Central memory CD4-positive, alpha-beta T cell (primary cell): ENCODE measurements around the gene ASB8.
"Not testable (repeated sequence)": the region's sequence is repeated elsewhere in the genome, so short reads cannot be mapped to it uniquely, and the experiment has no call there.

Experiments
- DNase-seq: peaks from one replicate; pipeline ENCODE4 v3.0.0; 2022

Gene ASB8

GRCh38 chr12:48132826-48133225 lies 24.5 kb downstream of the ASB8 start:
- no peak for DNase-seq

GRCh38 chr12:48131517-48131916 lies 25.8 kb downstream of the ASB8 start:
- DNase-seq, result no peak

DNA sequence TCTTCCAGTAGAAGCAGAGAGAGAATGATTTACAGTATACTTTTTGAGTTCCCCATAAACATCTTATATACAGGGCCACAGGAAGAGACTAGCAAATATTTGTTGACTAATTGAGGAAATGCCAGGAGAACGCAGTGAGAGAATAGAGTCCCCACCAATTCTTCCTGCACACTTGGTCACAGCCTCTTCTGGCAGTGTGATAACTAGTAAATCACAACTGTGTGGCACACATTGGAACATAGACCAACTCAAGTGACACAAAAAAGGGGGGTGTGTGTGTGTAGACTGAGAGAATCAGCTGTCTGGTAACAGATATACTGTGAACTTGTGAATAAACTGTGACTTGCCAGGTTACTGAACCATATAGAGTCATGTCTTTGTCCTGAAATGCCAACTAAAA lies 27.9 kb downstream of the ASB8 start:
- no peak for DNase-seq

- DNase-seq, result no peak
These were observed 28.5 kb downstream of the ASB8 start for GRCh38 chr12:48128800-48129199.

DNA sequence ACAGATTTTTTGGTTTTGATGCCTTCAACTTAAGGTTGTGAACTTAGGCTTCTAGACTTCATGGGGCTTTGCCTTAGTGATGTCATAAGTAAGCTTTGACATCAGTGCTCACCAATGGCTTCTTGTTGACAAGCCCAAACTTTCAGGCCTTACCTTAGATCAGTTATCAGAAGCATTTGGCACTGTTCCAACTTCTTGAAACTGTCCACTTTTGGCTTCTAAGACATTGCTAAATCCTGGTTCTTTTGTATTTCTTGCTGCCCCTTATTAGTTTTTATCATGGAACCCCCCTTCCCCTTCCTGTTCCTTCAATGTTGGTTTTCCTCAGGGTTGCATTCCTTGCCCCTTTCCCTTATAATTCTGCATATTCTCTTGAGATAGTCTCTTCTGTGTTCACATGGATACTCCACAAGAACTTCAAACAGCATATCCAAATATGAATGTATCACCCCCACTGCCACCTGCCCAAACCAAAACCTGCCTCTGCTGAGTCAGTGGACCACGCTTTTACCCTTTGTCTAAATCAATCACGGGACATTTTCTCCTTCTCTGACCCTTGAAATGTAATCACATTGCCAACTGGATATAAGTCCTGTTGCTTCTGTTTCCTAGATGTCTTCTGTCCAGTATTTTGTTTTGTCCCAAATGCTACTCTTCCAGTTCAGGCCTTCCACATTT lies 30.2 kb downstream of the ASB8 start:
- no peak for DNase-seq

DNA sequence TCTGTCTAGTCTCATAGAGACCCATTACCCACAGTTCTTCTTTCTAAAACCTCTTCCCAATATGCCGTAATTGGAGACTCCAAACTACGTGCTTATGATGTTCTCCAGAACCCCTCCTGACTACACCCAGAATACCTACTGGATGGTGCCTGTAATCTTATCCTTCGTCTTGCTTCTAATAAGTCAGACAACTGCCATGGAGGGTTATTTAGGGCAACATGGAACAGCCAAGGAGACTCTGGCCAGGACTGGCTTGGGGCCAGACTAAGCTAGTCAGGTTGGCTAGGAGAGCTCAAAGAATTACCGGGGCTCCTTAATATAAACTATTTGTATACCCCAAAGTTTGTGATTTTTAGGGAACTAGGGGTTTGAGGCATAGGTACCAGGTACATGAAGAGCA lies 31.3 kb downstream of the ASB8 start:
- no peak for DNase-seq

DNA sequence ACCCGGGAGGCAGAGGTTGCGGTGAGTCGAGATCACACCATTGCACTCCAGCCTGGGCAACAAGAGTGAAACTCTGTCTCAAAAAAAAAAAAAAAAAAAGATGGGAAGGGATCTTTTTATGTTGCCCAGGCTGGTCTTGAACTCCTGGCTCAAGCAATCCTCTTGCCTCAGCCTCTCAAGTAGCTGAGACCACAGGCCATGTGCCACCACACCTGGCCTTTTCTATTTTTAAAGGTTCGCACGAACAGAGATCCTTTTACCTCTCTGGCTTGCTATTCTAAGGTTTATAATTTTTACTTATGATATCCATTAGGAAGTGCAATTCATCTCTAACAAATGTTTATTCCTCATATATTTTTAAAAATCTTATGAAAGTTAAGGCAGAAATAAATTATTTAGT lies 31.8 kb downstream of the ASB8 start:
- DNase-seq, result not testable (repeated sequence)

DNA sequence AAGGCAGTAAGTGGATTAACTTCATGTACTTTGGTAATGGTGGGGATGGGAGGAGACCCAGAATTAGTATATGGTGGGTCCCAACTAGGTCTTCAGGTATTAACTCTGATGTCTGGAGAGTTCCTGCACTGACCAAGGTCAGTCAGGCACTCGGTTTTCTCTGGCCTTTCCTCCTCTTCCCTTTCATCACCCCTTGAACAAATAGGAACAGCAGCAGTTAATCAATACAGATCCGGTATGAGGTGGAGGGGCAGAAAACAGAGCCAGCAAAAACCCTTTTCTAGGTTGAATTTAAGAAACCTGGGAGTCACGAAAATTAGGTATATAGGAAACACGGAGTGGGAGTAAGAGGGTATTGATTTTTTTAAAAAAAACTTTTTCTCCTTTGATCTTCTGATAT lies 34.1 kb downstream of the ASB8 start:
- no peak for DNase-seq

- DNase-seq, result no peak
These were observed 35.1 kb downstream of the ASB8 start for GRCh38 chr12:48122065-48122834.

DNA sequence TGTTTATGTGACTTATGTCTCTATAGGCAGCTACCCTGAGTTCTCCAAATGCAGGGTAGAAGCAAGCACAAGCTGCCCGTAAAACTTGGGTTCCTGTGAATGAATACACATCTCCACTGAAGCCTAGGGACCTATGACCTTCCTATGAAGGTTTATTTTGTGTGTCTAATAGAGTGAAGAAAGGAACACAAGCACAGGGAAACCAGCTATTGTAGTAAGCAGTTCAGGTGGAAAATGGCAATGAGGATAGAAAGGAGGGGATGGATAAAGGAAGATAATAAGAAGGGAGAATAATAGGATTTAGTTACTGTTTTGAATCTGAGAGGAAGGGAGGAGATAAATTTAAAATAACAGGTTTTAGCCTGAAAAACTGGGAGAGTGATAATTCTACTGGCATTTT lies 35.8 kb downstream of the ASB8 start:
- no peak for DNase-seq

DNA sequence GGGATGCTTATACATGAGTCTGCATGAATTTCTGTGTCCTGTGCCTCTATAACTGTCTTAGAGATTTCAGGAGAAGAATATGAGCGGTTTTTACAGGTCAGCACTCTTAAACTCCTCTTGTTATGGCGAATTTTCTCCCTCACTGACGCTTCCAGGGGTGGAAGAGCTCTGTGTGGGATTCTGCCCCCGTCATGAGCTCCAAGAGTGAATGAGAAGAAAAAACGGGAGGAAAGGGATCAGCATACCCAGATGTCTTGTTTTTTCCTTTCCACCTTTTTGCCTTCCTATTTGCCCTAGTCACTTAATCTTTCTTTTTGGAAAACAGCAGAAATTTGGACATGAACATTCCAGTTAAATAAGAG lies 37.5 kb downstream of the ASB8 start:
- DNase-seq, result no peak

GRCh38 chr12:48119078-48119833 lies 38.1 kb downstream of the ASB8 start, which contains the start of gene PFKM:
PFKM (plus strand) TSS chr12:48119364; CDS start chr12:48122775, 3,411 bp downstream.
- peak; percentile 65 for DNase-seq

DNA sequence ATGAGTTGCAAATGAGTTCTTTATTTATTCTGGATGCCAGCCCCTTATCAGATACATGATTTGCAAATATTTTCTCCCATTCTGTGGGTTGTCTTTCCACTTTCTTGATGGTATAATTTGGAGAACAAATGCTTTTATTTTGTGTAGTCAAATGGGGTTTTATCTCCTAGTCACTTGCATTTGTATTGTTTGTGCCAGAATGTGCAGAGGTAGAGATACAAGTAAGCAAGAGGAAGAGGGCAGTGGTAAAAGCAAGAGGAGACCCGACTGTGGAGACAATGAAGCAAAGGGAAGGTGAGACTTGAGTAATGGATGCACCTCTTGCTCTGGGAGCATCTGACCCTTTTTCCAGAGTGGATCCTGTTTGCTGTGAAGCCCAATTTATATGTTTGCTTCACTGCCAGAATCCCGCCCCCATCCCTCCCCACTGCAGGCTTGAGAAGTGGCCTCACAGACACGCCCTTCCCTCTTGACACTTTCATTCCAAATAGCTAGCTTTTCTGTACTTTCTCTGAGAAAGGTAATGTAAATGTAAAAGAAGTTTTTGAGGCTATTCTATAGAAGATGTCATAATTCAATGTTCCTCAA lies 38.9 kb downstream of the ASB8 start:
- no peak for DNase-seq

- no peak for DNase-seq
These were observed 41.4 kb downstream of the ASB8 start for GRCh38 chr12:48115957-48116356.

- not testable (repeated sequence) for DNase-seq
These were observed 46.0 kb downstream of the ASB8 start for GRCh38 chr12:48111312-48111693.

DNA sequence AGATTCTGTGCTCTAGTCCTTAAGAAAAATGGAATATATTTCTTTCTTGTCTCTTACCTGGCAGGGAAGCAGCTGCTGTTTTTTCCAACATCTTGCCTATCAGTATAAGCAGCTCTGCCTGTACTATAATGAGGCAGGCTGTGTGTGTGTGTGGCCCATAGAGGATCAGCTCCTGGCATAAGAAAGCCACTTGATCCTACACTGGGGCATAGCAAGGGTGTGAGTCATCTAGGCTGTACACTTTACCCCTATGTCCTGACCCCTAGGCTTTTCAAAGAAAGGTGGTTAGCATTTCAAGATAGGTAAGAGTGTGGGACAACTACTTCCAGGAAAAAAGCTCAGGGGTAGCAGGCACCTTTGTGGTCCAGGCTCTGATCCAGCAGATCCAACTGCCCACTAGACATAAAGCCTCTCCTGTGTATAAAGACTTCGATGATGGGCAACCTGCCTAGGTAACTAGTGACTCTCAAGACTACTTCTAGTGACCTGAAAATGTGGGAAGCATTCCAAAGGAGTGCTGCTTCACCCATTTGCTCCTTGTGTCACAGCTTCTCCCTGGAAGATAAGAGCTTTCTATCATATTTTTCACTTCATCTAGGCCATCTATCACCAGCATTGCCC lies 46.5 kb downstream of the ASB8 start:
- no peak for DNase-seq

- no peak for DNase-seq
These were observed 47.9 kb downstream of the ASB8 start for GRCh38 chr12:48109424-48109823.

- no peak for DNase-seq
These were observed 50.4 kb downstream of the ASB8 start for GRCh38 chr12:48106681-48107613.

- peak; percentile 91 for DNase-seq
These were observed 51.2 kb downstream of the ASB8 start, which contains the start of gene SENP1 for GRCh38 chr12:48105867-48106680. SENP1 (minus strand) TSS chr12:48106079; CDS start chr12:48101472, 4,607 bp downstream.

GRCh38 chr12:48105321-48105866 lies 51.9 kb downstream of the ASB8 start:
- DNase-seq, result peak; percentile 42
